Neural cell (in vitro differentiated cells): ENCODE measurements around the gene MAS1. TPM values are rescaled to one million over a fixed set of nuclear protein-coding genes. Genes with fewer than 3 reads are reported as not detected.

ENCODE experiments used
- H2AFZ ChIP-seq: fragments of 200-600, 300-800 bp; sonication (generic), shearing (Covaris generic); 2 replicates; pipeline ENCODE4 v1.6.0; 2014; ENCODE audit warnings: low read depth, mild to moderate bottlenecking, antibody characterized with exemption, low read length, moderate library complexity
- H3F3A ChIP-seq: fragments of 200-600 bp; shearing (Covaris generic); 2 replicates; pipeline ENCODE4 v1.6.1; 2016; ENCODE audit warnings: mild to moderate bottlenecking, moderate library complexity, mixed read lengths, antibody characterized with exemption, low read length; ENCODE audit not compliant: insufficient read depth, poor library complexity, severe bottlenecking
- H3K27ac ChIP-seq: fragments of 200-600, 300-800 bp; sonication (generic), shearing (Covaris generic); 2 replicates; pipeline ENCODE4 v1.5.1; 2014; ENCODE audit warnings: mild to moderate bottlenecking, low read length, moderate library complexity
- H3K27me3 ChIP-seq: fragments of 300-800, 200-600 bp; sonication (generic), shearing (Covaris generic); 2 replicates; pipeline ENCODE4 v1.6.0; 2014; ENCODE audit warnings: mild to moderate bottlenecking, low read depth, low read length, moderate library complexity; ENCODE audit not compliant: insufficient read depth
- H3K36me3 ChIP-seq: fragments of 300-800, 200-600 bp; sonication (generic), shearing (Covaris generic); 2 replicates; pipeline ENCODE4 v1.5.1; 2014; ENCODE audit warnings: mild to moderate bottlenecking, antibody characterized with exemption, low read length, moderate library complexity; ENCODE audit not compliant: insufficient read depth
- H3K4me2 ChIP-seq: fragments of 300-800, 200-600 bp; sonication (generic), shearing (Covaris generic); 2 replicates; pipeline ENCODE4 v1.6.0; 2014; ENCODE audit warnings: mild to moderate bottlenecking, low read length
- H3K4me3 ChIP-seq: fragments of 300-800, 200-600 bp; sonication (generic), shearing (Covaris generic); 2 replicates; pipeline ENCODE4 v1.5.1; 2014; ENCODE audit warnings: mild to moderate bottlenecking, low read length, moderate library complexity
- H3K79me2 ChIP-seq: fragments of 200-600 bp; shearing (Covaris generic); replicated peaks from 2 replicates; pipeline ENCODE4 v1.6.0; 2014; ENCODE audit warnings: mild to moderate bottlenecking, low read length, moderate library complexity; ENCODE audit not compliant: insufficient read depth
- H3K9ac ChIP-seq: fragments of 300-800, 200-600 bp; sonication (generic), shearing (Covaris generic); 2 replicates; pipeline ENCODE4 v1.6.1; 2016; ENCODE audit warnings: mild to moderate bottlenecking, low read length, mixed read lengths
- H3K9me2 ChIP-seq: fragments of 200-600 bp; shearing (Covaris generic); 2 replicates; pipeline ENCODE4 v1.6.1; 2016; ENCODE audit warnings: mild to moderate bottlenecking, low read length, mixed read lengths; ENCODE audit not compliant: insufficient read depth
- H3K9me3 ChIP-seq: fragments of 200-600, 300-800 bp; sonication (generic), shearing (Covaris generic); 2 replicates; pipeline ENCODE4 v1.6.1; 2016; ENCODE audit warnings: mild to moderate bottlenecking, mixed run types, low read length, moderate library complexity, mixed read lengths
- H4K20me1 ChIP-seq: fragments of 200-600 bp; shearing (Covaris generic); 2 replicates; pipeline ENCODE4 v1.6.1; 2016; ENCODE audit warnings: mild to moderate bottlenecking, mixed run types; ENCODE audit not compliant: insufficient read depth
- EP300 ChIP-seq: fragments of 450-650 bp; conservative IDR thresholded peaks from 2 replicates; pipeline ENCODE4 v1.6.1; 2014; ENCODE audit warnings: antibody characterized with exemption, mild to moderate bottlenecking, moderate library complexity; ENCODE audit not compliant: poor library complexity, severe bottlenecking
- EZH2 ChIP-seq: fragments of 200-600, 300-800 bp; shearing (Covaris generic), sonication (generic); IDR thresholded peaks from 2 replicates; pipeline ENCODE4 v1.6.1; 2014; ENCODE audit warnings: antibody characterized with exemption, low read length, borderline replicate concordance, mild to moderate bottlenecking; ENCODE audit not compliant: insufficient read depth, poor library complexity, severe bottlenecking
- MXI1 ChIP-seq: fragments of 450-650 bp; conservative IDR thresholded peaks from 2 replicates; pipeline ENCODE4 v1.6.1; 2014; ENCODE audit warnings: antibody characterized with exemption, mild to moderate bottlenecking; ENCODE audit not compliant: poor library complexity, severe bottlenecking
- POLR2AphosphoS5 ChIP-seq: IDR thresholded peaks from 2 replicates; pipeline ENCODE4 v1.6.1; 2012
- RAD21 ChIP-seq: fragments of 450-650 bp; conservative IDR thresholded peaks from 2 replicates; pipeline ENCODE4 v1.6.1; 2014; ENCODE audit warnings: antibody characterized with exemption, mild to moderate bottlenecking, moderate library complexity
- SMC3 ChIP-seq: fragments of 450-650 bp; conservative IDR thresholded peaks from 2 replicates; pipeline ENCODE4 v1.6.1; 2014; ENCODE audit warnings: antibody characterized with exemption, mild to moderate bottlenecking, moderate library complexity; ENCODE audit not compliant: poor library complexity
- TAF1 ChIP-seq: IDR thresholded peaks from 2 replicates; pipeline ENCODE4 v1.6.1; 2012; ENCODE audit warnings: low read depth
- polyA plus RNA-seq: library from polyadenylated mRNA; depleted of rRNA; stranded (reverse); fragments of >200 nt; gene quantifications from 2 replicates; pipeline ENCODE4 v1.2.3, GENCODE V29; 2014
- TF ChIP-seq, protein P1 (sequence below): IDR thresholded peaks from 2 replicates; pipeline ENCODE4 v1.6.1; 2012; ENCODE audit warnings: borderline replicate concordance
- TF ChIP-seq, protein P2 (sequence below): fragments of 450-650 bp; IDR thresholded peaks from 2 replicates; pipeline ENCODE4 v1.5.1; 2014; ENCODE audit warnings: antibody characterized with exemption, mild to moderate bottlenecking, moderate library complexity; ENCODE audit not compliant: poor library complexity, severe bottlenecking

MAS1 gene
- polyA plus RNA-seq, 1 donor from 2014 or later, result not detected

DNA sequence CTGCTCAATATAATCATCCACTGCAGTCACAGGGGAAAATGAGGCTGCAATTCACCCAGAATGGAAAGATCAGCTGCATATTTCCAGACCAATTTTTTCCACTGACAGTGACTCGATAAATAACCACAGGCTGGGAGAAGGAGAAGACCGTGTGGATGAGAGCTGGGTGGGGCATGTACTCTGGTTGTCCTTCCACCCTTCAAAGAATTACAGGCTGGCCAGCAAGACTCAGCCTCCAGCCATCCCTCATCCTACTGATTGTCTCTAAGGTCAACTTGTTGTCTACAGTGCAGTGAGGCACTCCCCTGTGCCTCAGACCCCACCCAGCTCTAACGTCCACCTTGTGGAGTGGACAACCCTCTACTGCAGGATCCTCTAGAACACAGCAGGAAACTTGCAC is 14.5 kb upstream of the MAS1 start:
- H3K36me3 ChIP-seq, result no peaks in the 10 kb centered on the region
- H3K79me2 ChIP-seq, result no peaks in the 10 kb centered on the region
- no peak overlapping the region for H3K4me2 ChIP-seq
- no peaks in the 10 kb centered on the region for H3F3A ChIP-seq
- no peak for TF ChIP-seq TAF1
- no peak for TF ChIP-seq EZH2
- TF ChIP-seq, protein P1, sequence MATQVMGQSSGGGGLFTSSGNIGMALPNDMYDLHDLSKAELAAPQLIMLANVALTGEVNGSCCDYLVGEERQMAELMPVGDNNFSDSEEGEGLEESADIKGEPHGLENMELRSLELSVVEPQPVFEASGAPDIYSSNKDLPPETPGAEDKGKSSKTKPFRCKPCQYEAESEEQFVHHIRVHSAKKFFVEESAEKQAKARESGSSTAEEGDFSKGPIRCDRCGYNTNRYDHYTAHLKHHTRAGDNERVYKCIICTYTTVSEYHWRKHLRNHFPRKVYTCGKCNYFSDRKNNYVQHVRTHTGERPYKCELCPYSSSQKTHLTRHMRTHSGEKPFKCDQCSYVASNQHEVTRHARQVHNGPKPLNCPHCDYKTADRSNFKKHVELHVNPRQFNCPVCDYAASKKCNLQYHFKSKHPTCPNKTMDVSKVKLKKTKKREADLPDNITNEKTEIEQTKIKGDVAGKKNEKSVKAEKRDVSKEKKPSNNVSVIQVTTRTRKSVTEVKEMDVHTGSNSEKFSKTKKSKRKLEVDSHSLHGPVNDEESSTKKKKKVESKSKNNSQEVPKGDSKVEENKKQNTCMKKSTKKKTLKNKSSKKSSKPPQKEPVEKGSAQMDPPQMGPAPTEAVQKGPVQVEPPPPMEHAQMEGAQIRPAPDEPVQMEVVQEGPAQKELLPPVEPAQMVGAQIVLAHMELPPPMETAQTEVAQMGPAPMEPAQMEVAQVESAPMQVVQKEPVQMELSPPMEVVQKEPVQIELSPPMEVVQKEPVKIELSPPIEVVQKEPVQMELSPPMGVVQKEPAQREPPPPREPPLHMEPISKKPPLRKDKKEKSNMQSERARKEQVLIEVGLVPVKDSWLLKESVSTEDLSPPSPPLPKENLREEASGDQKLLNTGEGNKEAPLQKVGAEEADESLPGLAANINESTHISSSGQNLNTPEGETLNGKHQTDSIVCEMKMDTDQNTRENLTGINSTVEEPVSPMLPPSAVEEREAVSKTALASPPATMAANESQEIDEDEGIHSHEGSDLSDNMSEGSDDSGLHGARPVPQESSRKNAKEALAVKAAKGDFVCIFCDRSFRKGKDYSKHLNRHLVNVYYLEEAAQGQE, result no peak
- TF ChIP-seq SMC3, result no peak
- TF ChIP-seq, protein P2, sequence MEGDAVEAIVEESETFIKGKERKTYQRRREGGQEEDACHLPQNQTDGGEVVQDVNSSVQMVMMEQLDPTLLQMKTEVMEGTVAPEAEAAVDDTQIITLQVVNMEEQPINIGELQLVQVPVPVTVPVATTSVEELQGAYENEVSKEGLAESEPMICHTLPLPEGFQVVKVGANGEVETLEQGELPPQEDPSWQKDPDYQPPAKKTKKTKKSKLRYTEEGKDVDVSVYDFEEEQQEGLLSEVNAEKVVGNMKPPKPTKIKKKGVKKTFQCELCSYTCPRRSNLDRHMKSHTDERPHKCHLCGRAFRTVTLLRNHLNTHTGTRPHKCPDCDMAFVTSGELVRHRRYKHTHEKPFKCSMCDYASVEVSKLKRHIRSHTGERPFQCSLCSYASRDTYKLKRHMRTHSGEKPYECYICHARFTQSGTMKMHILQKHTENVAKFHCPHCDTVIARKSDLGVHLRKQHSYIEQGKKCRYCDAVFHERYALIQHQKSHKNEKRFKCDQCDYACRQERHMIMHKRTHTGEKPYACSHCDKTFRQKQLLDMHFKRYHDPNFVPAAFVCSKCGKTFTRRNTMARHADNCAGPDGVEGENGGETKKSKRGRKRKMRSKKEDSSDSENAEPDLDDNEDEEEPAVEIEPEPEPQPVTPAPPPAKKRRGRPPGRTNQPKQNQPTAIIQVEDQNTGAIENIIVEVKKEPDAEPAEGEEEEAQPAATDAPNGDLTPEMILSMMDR, result no peak
- no peak for TF ChIP-seq MXI1
- no peak for TF ChIP-seq RAD21
- TF ChIP-seq POLR2AphosphoS5, result no peak
- TF ChIP-seq EP300, result no peak
- no peak overlapping the region for H3K4me3 ChIP-seq
- no peak overlapping the region for H3K9ac ChIP-seq
- no peak overlapping the region for H3K27ac ChIP-seq
- no peaks in the 10 kb centered on the region for H3K27me3 ChIP-seq
- no peaks in the 10 kb centered on the region for H3K9me2 ChIP-seq
- no peaks in the 10 kb centered on the region for H3K9me3 ChIP-seq
- no peaks in the 10 kb centered on the region for H4K20me1 ChIP-seq
- H2AFZ ChIP-seq, result no peak overlapping the region

DNA sequence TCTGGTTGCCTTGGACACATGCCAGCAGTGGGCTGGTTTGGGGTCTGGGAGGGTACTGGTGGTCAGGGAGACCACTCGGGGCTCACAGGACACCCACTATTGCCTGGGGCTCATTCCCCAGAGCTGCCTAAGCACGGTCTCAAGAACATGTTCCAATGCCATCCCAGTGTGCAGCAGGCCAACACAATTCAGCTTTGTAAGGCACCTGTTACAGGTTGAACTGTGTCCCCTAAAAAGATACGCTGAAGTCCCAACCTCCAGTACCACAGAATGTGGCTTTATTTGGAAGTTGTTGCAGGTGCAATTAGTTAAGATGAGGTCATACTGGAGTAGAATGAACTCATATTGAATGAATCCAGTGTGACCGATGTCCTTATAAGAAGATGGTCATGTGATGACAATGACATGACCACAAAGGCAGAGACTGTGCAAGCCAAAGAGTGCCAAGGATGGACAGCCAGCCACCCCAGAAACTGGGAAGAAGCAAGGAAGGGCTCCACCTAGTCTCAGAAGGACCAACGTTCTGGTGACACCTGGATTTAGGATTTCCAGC is 13.5 kb upstream of the MAS1 start:
- Histone ChIP-seq H3K36me3 (no peaks in the 10 kb centered on the region), H3K79me2 (no peaks in the 10 kb centered on the region), H3K4me3 (no peak overlapping the region), H3K9me2 (no peaks in the 10 kb centered on the region), H2AFZ (no peak overlapping the region), H4K20me1 (no peaks in the 10 kb centered on the region), H3K4me2 (no peak overlapping the region), H3K27me3 (no peaks in the 10 kb centered on the region), H3F3A (no peaks in the 10 kb centered on the region), H3K9me3 (no peaks in the 10 kb centered on the region), H3K27ac (no peak overlapping the region), H3K9ac (no peak overlapping the region)
- TF ChIP-seq SMC3, result no peak

DNA sequence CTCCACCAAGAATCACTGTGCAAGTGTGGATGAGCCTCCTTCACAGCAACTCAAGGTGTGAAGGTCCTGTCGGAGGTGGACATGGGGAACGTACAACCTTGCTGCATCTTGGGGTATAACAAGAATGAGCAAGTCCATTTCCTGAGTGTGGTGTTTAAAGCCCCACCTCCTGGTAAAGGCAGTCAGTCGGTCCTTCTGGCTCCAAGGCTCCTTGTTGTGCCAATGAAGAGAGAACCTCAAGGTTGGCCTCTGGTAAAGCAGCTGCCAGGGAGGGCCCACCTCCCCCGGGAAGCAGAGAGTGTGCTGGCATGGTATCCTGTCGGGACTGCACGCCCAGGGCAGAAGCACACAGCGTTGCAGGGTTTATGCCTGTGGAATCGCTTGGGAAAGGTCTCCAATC is 12.4 kb upstream of the MAS1 start:
- H3K27ac ChIP-seq, result no peak overlapping the region
- no peaks in the 10 kb centered on the region for H3K36me3 ChIP-seq
- H3K4me3 ChIP-seq, result no peak overlapping the region
- no peaks in the 10 kb centered on the region for H3F3A ChIP-seq
- no peaks in the 10 kb centered on the region for H3K27me3 ChIP-seq
- no peak overlapping the region for H2AFZ ChIP-seq
- H3K9ac ChIP-seq, result no peak overlapping the region
- TF ChIP-seq SMC3 (no peak), RAD21 (no peak), EP300 (no peak), TAF1 (no peak), POLR2AphosphoS5 (no peak), EZH2 (no peak), MXI1 (no peak)
- TF ChIP-seq, protein P2, result no peak
- TF ChIP-seq, protein P1, result no peak
- no peaks in the 10 kb centered on the region for H3K79me2 ChIP-seq
- no peaks in the 10 kb centered on the region for H3K9me2 ChIP-seq
- H3K4me2 ChIP-seq, result no peak overlapping the region
- H4K20me1 ChIP-seq, result no peaks in the 10 kb centered on the region
- H3K9me3 ChIP-seq, result no peaks in the 10 kb centered on the region
